Stimulated activated CD8-positive, alpha-beta memory T cell treated with anti-CD3 and anti-CD28 coated beads, Interleukin-15, amount 100 ng/mL, for 4 hours (primary cell): ENCODE measurements around the gene ZNF511.
A peak's percentile ranks its signal among the peaks of the same experiment; 100 is the strongest.
"Not testable (repeated sequence)": the region's sequence is repeated elsewhere in the genome, so short reads cannot be mapped to it uniquely, and the experiment has no call there.

ENCODE experiments used
- DNase-seq, 2 donors: peaks; one replicate each; pipeline ENCODE4 v3.0.0-alpha.2; 2020; ENCODE audit warnings: low read depth in 2 of 2

The ZNF511 gene

DNA sequence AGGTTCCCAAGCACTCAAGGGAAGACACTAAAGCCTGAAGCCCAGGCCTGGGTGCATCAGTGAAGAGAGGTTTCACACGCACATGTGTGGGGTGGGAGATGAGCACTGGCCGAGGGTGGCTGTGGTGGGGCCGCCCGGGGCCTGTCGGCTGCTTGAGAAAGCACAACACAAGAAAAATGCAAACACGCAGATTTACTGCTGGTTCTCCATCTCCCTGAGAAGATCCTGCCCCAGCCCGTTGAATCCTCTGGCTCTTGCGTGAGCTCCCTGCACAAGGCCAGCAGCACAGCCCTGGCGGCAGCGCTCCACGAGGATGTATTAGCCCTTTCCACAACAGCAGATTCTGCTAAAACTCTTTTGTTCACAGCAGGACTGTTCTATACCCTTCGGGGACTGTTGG, 6.2 kb downstream of the ZNF511 start:
- DNase-seq, result no peak

DNA sequence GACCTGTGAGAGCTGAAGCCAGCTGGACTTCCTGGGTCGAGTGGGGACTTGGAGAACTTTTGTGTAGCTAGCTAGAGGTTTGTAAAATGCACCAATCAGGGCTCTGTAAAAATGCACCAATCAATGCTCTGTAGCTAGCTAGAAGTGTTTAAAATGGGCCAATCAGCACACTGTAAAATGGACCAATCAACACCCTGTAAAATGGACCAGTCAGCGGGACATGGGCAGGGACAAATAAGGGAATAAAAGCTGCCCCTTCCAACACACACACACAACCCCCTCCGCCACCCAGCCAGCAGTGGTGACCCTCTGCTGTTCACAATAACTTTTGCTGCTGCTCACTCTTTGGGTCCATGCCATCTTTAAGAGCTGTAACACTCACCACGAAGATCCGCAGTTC, 7.1 kb downstream of the ZNF511 start:
- DNase-seq, result no peak

DNA sequence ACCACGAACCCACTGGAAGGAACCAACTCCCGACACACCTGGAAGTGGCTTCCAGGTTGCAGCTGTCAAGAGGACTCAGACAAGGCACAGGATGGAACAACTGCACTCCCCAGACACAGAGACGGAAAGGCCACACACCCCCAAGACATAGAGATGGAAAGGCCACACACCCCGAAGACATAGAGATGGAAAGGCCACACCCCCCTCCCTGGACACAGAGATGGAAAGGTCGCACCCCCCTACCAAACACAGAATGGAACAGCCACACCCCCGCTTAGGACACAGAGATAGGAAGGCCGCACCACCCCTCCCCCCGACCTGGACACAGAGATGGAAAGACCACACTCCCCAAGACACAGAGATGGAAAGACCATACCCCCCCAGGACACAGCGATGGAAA, 7.6 kb downstream of the ZNF511 start:
- no peak for DNase-seq

DNA sequence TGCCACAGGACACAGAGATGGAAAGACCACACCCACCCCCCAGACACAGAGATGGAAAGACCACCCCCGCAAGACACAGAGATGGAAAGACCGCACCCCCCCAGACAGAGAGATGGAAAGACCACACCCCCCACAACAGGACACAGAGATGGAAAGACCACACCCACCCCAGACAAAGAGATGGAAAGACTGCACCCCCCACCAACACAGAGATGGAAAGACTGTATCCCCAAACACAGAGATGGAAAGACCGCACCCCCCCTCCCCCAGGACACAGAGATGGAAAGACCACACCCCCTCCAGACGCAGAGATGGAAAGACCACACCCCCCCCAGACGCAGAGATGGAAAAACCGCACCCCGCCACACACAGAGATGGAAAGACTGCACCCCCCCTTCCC, 8.0 kb downstream of the ZNF511 start:
- no peak for DNase-seq

DNA sequence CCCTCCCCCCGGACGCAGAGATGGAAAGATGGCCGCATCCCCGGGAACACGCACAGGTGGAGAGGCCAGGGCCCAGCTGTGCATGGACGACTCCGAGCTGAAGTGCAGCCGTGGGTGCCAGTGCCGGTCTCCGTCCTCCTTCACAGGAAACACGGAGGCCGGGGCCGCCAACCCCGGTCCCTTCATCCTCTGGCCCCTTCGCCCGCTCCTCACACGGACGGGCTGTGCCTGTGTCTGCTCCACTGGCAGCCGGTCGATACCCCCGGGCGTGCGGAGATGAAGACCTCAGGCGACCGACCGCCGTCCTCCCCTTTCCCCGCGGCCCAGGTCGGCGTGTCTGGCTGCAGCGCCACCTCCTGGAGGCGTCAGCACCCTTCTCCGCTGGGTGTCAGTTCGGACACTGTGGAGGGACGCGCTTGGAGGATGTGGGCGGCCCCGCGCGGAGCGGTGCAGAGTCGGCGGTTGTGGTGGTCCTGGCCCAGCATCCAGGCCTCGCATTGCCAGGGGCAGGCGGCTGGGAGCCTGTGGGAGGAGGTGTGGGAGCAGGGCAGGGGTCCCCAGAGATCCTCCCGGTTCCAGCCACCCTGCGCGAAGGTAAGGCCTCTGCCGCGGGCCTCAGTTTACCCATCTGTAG, 9.9 kb downstream of the ZNF511 start:
- no peak for DNase-seq

DNA sequence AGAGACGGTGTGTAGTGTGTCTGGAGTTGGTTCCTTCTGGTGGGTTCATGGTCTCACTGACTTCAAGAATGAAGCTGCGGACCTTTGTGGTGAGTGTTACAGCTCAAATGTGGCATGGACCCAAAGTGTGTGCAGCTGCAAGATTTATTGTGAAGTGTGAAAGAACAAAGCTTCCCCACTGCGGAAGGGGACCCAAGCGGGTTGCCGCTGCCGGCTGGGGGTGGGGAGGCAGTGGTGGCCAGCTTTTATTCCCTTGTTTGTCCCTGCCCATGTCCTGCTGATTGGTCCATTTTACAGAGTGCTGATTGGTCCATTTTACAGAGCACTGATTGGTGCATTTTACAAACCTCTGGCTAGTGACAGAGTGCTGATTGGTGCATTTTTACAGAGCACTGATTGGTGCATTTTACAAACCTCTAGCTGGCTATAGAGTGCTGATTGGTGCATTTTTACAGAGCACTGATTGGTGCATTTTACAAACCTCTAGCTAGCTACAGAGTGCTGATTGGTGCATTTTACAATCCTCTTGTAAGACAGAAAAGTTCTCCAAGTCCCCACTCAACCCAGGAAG, 12.2 kb downstream of the ZNF511 start:
- not testable (repeated sequence) for DNase-seq

DNA sequence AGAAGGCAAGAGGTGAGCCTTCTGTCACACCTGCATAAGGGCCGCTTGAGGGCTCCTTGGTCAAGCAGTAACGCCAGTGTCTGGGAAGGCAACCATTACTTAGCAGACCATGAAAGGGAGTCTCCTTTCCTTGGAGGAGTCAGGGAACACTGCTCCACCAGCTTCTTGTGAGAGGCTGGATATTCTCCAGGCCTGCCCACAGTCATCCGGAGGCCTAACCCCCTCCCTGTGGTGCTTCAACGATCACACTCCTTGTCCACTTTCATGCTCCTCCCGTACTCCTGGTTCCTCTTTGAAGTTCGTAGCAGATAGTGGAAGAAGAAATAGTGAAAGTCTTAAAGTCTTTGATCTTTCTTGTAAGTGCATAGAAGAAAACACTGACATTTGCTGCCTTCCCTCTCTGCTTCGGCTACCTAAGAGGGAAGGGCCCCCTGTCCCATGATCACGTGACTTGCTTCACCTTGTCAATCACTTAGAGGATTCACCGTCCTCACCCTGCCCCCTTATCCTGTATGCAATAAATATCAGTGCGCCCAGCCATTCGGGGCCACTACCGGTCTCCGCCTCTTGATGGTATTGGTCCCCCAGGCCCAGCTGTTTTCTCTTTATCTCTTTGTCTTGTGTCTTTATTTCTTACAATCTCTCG, 13.5 kb downstream of the ZNF511 start:
- DNase-seq, result not testable (repeated sequence)

DNA sequence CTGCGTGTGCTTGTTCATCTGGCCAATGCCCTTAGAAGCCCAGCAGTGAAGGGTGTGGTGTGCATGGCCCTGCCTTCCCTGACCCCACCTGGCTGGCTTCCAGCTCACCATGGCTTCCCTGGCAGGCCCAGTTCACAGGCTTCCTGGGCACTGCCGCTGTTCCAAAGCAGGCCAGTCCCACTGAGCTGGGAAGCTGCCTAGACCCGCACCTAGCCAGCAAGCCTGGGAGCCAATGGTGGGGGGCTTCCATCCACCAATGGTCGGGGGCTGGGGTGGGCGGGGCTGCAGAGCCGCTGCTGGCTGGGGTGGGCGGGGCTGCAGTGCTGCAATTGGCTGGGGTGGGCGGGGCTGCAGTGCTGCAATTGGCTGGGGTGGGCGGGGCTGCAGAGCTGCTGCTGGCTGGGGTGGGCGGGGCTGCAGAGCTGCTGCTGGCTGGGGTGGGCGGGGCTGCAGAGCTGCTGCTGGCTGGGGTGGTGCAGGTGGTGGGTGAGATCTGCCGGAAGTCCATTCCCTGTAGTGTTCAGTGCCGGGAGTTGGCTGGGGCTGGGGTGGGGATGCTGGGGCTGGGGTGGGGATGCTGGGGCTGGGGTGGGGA, 15.6 kb downstream of the ZNF511 start:
- no peak for DNase-seq

DNA sequence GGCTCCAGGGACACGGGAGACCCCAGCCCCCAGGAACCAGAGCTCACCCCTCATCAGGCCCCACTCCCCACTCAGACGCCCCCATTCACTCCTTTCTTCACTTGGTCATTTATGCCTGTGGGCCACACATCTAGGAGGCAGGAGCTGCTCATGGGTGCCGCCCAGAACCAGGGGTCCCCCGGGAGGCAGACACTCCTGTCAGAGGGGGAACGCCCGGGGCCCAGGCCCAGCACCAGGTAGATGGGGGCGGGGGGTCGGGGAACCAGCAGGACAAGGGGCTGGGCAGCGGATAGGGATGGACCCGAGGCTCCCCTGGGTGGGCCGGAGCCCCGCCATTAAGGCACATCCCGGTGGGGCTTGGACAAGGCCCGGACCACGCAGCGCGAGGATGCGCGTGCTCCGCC, 16.1 kb downstream of the ZNF511 start:
- DNase-seq, result no peak

DNA sequence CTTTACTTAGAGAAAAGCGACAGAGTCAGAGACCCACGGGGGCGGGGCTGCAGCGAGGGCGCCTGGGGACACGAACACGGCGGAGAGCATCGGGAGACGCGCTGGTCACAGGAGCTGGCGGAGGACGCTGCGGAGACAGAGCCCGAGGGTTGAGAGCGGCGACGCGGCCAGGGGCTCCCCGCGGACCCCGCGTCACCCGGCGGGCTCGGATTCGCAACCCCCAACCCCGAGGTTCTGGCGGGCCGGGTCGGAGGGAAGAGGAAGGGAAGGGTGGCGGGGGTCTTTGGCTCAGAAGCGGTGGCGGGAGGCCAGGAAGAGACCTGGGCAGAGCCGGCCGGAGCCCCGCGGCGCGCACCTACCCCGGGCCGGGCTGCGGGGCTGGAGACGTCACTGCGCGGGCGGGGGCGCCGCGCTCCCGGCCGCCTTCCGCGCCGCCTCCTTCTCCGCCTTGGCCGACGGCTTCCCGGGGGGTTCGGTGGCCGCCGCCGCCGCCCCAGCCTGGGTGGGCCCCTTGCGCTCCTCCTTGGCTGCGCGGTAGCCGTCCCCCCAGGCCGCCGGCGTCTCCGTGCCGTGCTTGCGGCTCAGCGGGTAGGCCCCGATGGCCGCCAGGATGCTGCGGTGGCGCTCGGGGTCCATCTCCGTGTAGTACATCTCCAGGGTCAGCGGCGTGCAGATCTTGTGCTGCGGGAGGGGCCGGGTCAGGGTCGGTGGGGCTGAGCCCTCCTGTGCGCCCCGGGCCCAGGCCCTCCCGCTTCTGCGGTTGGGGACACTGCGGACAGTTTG, 16.9 kb downstream of the ZNF511 start:
- no peak for DNase-seq

DNA sequence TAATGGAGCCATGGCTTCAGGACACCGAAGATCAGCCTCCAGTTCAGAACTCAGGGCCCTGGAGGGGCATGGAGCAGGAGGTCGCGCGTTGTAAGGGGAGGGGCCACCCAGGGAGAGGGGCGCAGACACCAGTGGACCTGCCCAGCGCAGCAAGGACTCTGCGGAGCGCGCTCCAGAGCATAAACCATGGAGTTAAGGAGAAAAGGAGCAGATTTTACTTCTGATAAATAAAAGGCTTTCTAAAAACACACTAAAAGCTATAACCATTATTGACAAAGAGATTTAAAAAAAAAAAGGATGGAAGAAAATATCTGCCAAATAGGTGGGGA, 17.5 kb downstream of the ZNF511 start:
- DNase-seq, result no peak

DNA sequence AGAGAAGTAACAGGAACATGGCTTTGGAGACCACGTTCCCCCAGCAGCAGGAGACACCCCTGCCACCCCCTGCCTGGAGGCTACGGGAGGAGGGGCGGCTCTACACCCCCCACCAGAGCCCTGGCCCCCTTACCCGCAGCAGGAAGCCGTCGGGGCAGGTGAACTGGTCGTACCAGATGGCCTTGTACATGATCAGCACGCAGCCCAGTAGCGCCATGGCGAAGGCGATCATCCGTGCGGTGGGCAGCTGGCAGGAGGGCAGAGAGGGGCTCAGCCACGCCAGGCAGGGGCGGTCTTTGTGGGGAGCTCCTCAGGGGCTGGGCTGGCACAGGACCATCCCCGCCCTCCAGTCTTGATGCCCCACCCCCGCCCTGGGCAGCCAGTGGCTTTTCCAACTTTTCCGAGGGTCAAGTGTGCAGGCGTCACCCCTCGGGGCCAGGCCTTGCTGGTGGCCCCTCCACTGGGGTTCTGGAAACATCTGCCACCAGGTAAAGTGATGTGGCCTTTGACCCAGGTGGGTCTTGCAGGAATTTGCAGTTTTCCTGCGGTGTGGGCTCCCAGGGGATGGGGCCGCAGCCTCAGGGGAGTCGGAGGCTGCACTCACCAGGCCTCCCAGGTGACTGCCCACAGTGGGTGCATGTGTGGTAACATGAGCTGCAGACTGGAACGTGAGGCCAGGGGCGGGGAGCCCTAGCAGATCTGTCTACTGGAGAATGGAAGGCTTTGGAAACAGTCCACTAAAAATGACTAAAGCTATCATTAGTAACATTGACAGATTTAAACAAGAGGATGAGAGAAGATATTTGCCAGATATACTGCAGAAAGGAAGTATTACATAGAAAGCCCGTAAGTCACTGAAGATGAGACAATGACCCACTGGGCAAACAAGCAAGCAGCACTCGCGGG, 18.3 kb downstream of the ZNF511 start:
- DNase-seq, result no peak

DNA sequence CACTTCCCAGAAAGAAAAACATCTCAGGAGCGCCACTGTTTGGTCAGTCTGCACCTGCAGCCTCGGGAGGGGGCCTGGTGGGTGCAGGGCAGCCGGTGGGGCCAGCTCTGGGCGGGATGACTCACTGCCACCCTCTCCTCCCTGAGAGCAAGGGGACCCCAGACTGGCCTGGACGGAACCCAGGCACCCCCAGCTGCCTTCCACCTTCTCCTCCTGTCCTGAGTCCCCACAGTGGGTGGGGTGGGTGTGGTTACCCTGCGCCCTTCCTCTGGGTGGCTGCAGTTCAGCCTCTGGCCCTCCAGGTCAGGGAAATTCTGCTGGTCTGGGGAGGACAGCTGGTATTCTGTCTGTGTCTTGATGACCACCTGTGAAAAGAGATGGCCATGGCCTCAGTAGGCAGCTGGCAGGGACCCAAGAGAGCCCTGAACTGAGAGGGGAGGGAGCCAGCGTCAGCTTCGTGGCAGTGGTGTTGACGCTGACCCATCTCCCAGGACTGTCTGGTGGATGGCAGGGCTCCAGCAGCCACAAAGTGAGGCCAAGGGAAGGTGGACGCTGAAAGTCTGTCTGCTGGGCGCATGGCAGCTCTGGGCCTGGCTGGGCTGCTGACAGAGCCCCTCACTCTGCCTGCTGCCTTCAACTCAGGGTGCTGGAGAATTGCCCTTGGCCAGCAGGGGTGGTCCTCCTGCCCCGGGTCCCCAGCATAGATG, 19.1 kb downstream of the ZNF511 start:
- no peak for DNase-seq

DNA sequence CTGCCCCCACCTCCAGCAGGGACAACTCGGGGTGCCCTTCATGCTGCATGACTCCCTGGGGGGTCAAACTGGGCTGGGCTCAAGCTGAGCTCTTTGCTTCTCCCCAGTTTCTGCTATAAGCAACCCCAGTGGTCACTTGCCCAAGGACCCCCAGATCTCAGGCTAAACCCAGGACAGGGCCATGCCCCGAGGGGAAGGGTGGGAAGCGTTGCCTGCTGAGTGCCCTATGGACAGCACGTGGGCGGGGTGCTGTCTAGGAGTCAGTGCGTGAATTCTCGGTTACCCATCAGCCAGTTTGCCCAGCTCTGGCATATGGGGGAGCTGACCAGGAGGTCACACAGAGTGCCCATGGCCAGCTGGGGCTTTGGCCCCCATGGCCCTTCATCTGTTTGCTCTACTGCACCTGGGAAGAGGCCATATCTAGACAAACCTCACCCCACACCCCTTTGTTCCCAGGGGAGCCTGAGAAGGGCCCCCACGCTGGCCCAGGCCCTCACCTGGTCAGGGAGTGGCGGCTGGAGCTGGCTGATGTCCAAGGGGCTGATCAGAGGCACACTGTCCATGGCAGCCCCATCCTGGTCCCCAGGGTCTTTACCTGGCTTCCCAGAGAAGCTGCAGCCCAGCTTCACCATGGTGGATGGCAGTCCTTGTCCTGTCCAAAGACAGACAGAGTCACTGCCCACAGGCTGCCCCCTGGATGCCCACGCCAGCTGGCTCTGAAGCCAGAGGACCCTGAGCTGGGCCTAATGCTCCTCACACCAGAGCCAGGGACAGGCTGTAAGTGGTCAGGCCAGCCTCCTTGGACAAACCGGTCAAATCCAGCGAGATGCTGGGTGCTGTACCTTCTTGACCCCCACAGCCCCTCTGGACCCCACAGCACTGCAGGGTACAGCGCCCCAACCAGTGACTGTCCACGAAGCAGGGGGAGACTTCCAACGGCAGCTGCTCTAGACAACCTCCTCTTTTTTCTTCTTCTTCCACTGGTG, 19.9 kb downstream of the ZNF511 start:
- no peak for DNase-seq

DNA sequence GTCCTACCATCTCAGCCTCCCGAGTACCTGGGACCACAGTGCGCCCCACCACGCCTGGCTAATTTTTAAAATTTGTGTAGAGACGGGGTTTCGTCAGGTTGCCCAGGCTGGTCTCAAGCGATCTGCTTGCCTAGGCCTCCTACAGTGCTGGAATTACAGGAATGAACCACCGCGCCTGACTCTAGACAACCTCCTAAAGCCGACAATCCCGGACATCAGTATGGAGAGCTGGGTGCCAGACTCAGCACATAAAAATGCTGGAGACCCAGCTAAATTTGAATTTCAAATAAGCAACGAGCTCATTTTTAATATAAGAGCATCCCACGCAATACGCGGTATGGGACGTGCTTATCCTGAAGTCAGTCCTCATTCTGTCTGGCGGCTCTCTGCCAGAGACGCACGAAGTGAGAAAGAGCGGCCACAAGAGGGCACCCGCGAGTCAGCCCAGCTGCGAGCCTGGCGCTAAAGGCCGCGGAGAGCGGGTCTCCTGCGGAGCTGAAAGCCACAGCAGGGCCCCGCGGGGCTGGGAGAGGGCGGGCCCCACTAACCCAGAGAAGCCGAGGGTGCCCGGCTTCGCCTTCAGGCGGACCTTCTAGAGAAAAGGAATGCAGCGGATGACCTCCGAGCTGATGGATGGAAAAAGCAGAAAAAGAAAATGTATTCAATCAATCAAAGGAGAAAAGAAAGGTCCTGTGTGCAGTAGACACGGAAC, 20.9 kb downstream of the ZNF511 start:
- peak in 1 of 2 donors; percentile 70 for DNase-seq

DNA sequence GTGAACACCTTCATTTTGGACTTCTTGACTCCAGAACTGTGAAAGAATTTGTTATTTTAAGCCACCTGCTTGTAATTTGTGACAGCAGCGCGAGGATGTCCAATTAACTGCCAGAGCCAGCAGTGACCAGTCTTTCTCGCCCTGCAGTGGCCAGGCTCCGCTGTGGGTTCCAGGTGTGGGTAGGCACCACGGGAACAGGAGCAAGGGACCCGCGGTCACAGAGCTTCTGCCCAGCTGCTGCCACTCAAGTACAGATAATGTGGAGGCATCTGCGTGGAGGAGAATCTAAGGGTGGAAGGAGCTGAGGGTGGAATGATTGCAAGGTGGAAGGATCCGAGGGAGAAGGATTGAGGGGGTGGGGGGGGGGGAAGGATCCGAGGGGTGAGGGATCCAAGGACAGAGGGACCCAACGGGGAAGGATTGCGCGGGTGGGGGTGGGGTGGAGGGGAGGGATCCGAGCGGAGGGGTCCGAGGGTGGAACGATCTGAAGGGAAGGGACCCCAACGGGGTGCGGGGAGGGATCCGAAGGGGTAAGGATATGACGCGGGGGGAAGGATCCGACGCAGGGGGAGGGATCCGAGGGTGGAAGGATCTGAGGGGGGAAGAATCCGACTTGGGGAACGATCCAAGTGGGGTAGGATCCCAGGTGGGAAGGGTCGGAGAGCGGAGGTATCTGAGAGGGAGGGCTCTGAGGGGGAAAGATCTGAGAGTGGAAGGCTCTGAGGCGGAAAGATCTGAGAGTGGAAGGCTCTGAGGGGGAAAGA, 24.4 kb downstream of the ZNF511 start:
- DNase-seq, result no peak

DNA sequence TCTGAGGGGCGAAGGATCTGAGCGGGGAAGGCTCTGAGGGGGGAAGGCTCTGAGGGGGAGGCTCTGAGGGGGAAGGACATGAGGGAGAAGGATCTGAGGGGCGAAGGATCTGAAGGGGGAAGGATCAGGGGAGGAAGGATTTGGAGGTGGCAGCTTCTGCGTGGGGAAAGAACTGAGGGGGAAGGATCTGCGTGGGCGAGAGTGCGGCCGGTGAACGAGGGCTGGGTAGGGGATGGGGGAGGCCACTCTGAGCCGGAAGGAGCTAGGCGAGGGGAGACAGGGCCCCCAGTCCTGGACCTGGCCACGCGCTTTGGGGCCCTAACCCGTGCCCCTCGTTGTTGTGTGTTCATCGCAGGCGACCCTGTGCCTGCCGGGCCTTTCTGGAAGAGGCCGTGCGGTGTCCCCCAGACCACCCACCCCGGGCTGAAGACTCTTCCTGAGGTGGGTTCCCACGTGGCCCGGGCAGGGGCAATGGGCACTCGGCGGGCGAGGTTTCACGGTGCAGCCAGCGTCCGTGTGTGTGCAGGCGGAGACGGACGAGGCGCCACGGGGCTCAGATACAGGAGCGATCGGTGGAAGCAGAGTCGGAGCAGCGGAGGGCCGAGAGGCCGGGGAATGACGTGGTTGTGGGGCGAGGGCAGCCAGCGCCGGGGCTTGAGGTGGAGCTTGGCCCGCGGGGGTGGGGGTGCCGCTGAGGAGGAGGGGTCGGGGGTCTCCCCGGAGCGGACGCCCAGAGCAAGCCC, 26.0 kb downstream of the ZNF511 start:
- DNase-seq, result no peak
